Hepatic stellate cell (primary cell): ENCODE results near the gene MYO1H.
"Not testable (repeated sequence)": the region's sequence is repeated elsewhere in the genome, so short reads cannot be mapped to it uniquely, and the experiment has no call there.

Experiments
- DNase-seq: peaks from one replicate; pipeline ENCODE4 v3.0.0; 2011; ENCODE audit warnings: low spot score

MYO1H gene

DNA sequence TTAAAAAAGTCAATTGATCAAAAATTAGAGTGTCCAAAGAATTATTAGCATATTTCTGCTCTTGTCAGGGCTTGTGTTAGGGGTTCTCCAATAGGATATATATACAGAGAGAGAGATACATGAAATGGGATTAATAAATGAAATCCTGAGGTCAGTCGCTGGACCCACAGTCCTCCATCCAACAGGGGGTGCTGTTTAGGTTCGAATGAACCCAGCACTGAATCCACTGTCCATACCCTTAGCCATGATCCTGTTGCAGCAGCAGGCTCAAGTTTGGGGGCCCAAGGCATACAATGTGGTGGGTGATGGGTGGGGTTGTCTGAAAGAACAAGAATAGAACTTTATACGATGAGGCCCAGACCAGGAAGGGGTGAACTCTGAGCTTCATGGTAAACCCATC, 780 bp upstream of the MYO1H start:
- DNase-seq = no peak

GRCh38 chr12:109352184-109352583, 4.5 kb downstream of the MYO1H start:
- DNase-seq = no peak

DNA sequence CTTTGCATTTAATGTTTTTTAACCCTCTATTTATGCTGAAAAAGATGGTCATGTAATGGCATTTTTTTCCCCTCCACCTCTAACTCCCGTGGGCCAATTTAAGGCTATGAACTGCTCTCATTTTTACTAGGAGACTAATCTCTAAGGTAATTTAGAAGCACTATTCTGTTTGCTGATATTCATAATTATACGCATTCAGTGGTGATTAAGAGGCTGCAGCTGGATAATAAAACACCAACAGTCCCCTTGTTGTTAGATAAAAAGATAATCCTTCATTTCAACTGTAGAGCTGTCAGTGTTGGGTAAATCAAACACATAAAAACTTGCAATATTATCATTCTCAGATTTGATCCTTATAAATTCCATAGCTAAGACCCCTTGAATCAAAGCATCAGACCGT, 8.9 kb downstream of the MYO1H start:
- no peak for DNase-seq

DNA sequence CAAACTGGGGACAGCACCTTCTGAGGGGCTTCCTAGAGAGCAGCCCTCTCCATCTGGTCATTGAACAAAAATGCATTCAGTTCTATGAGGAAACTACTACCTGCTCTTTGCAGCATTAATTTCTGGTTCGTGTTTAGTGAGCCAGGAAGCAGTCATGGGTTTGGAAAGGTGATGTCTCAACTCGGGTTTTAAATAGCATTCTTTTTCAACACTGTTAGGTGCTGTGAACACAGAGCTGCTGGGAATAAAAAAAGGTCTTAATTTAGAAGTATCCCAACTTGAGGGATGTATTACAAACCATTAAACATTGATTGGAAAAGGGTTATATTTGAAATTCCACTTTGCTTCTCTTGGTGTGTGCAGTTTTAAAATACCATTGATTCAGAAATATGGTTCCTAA, 9.3 kb downstream of the MYO1H start:
- no peak for DNase-seq

- DNase-seq = peak; percentile 7
Measured at GRCh38 chr12:109358154-109358869, 10.6 kb downstream of the MYO1H start.

GRCh38 chr12:109359131-109359690, 11.5 kb downstream of the MYO1H start:
- no peak for DNase-seq

- DNase-seq = no peak
Measured at GRCh38 chr12:109369831-109370230, 22.1 kb downstream of the MYO1H start.

DNA sequence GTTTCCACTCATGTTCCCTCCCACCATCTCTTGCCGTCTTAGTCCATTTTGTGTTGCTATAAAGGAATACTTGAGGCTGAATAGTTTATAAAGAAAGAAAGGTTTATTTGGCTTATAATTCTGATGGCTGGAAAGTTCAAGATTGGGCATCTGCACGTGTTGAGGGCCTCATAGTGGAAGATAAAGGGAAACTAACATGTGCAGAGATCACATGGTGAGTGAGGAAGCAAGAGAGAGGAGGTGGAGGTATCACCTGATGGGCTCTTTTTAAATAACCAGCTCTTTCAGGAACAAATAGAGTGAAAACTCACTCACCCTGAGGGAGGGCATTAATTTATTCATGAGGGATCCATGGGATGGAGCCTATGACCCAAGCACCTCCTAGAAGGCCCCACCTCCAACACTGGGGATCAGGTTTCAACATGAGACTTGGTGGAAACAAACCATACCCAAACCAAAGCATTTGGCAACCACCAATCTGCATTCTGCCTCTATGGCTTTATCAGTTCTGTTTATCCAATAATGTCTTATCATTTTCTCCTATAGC, 29.5 kb downstream of the MYO1H start:
- DNase-seq = no peak

DNA sequence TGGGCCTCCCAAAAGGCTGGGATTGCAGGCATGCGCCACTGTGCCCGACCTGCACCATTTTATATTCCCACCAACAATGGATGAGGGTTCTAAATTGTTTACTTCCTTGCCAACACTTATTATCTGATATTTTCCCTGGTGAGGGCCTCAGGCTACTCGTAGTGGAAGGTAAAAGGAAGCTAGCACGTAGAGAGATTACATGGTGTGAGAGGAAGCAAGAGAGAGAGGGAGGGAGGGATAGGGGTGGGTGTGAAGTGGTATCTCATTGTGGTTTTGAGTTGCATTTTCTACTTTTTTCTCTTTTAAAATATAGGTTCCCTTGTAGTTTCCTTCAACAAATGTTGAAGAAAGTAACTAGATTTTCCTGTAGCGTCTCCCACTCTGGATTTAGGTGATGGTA, 30.9 kb downstream of the MYO1H start:
- DNase-seq = no peak

- DNase-seq = no peak
Measured at GRCh38 chr12:109382031-109382430, 34.3 kb downstream of the MYO1H start.

- no peak for DNase-seq
Measured at GRCh38 chr12:109383240-109383639, 35.5 kb downstream of the MYO1H start.

DNA sequence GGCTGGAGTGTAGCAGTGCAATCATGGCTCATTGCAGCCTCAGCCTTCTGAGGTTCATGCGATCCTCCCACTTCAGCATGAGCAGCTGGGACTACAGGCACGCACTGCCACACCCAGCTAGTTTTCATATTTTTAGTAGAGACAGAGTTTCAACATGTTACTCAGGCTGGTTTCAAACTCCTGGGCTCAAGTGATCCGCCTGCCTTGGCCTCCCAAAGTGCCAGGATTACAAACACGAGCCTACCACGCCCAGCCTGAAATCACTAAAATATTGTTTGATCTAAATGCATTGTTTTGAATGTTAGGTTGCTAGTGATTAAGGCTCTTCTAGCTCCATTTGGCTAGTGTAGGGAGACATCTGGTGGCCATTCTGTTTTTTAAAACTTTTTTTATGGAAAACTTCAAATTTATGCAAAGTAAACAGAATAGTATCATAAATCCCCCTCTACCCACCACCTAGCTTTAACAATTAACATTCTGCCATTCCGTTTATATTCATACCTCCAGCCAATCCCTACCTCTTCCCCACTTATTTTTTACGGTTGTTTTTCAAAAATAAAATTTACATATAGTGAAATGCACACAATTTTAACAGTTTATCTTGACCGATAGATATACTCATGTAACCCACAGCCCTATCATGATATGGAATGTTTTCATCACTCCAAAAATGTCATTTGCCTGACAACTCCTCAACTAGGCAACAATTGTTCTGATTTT, 37.8 kb downstream of the MYO1H start:
- peak; percentile 35 for DNase-seq

DNA sequence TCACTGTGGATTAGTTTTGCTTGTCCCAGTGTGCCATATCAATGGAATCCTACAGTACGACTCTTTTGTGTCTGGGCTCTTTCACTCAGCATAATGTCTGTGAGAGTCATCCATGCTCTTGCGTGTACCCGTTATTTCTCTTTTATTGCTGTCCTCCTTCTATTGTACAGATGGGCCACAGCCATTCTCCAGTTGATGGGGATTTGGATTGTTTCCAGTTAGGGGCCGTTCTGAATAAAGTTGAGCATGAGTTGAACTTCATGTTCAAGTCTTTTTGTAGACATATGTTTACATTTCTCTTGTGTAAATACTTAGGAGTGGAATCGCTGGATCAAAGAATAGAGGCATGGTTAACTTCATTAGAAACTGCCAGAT, 38.3 kb downstream of the MYO1H start:
- DNase-seq = no peak

GRCh38 chr12:109387425-109388166, 39.9 kb downstream of the MYO1H start:
- DNase-seq = peak; percentile 7

DNA sequence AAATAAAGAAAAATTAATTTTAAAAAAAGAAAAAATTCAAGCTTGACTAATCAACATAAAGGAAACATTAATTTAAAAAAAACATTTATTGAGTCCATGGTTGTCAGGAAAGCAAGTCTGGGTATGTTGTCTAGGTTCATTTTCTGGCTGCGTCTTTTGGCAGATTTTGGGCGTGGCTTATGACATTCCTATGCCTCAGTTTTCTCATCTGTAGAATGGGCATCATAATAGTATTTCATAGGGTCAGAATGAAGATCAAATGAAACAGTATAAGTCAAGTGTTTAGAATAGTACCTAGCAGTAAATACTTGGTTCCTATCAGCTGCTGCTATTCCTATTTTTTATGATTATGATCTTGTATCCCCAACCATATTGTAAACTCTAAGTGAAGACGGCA, 40.5 kb downstream of the MYO1H start:
- DNase-seq = no peak

- peak; percentile 6 for DNase-seq
Measured at GRCh38 chr12:109389146-109389545, 41.4 kb downstream of the MYO1H start.

DNA sequence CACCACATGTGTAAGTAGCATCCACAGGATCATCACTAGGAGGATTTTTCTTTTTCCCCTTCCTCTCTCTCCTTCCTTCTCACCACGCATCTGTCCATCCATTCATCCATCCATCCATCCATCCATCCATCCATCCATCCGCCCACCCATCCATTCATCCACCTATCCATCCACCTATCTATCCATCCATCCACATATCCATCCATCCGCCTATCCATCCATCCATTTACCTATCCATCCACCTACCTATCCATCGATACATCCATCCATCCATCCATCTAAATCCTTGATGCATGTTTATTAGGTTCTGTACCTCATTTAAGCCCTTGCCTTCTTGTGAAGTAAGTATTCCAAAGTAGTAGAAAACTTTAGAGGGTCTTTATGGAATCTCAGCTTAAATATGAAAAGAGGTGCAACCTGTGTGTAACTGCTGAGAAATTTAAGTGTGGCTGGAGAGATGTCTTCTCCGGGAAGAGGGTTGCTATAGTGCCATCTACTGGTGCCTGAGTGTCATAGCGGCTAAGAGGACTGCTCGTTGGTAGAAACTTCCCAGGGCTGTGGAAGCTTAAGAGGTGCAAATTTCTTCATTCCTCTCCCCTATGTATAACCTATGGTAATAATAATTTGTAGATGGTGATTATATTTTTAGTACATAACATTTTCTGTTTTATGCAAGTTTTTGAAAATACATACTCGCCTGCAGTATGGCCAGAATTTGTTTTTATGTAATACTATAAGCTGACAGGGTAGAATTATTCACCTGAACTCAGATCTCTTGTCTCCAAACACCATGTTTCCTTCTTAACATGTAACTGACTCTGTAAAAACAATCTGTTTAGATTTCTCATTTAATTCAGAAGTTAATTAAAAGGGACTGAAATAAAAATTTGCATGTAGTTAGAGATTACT, 46.0 kb downstream of the MYO1H start:
- peak; percentile 67 for DNase-seq

- DNase-seq = no peak
Measured at GRCh38 chr12:109394891-109395290, 47.2 kb downstream of the MYO1H start.

DNA sequence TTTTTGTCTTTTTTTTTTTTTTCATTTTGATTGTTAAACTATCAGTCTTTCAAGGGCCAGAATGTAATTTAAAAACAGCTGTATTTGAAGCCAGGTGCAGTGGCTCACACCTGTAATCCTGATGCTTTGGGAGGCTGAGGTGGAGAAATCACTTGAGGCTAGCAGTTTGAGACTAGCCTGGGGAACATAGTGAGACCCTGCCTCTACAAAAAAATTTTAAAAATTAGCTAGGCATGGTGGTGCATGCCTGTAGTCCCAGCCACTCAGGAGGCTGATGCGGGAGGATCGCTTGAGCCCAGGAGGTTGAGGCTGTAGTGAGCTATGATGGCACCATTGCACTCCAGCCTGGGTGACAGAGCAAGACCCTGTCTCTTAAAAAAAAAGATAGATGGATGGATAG, 57.1 kb downstream of the MYO1H start:
- DNase-seq = not testable (repeated sequence)

- not testable (repeated sequence) for DNase-seq
Measured at GRCh38 chr12:109406147-109406546, 58.4 kb downstream of the MYO1H start.

- DNase-seq = no peak
Measured at GRCh38 chr12:109418848-109419480, 71.3 kb downstream of the MYO1H start.
